GM21723 (cell line): ENCODE data around the gene SPAG16.
"Not testable (repeated sequence)": the region's sequence is repeated elsewhere in the genome, so short reads cannot be mapped to it uniquely, and the experiment has no call there.

Experiments
- ATAC-seq: cut with Tn5 transposase; IDR thresholded peaks from one replicate; pipeline ENCODE4 v1.9.1; 2021; ENCODE audit warnings: mild to moderate bottlenecking, moderate library complexity; ENCODE audit not compliant: unreplicated experiment

Gene SPAG16

GRCh38 chr2:214057986-214058385 is 773.7 kb downstream of the SPAG16 start:
- ATAC-seq = no peak

GRCh38 chr2:214062279-214062678 is 778.0 kb downstream of the SPAG16 start:
- not testable (repeated sequence) for ATAC-seq

- no peak for ATAC-seq
Observed at GRCh38 chr2:214064471-214064870, 780.2 kb downstream of the SPAG16 start.

- ATAC-seq = no peak
Observed at GRCh38 chr2:214066862-214067261, 782.6 kb downstream of the SPAG16 start.

- no peak for ATAC-seq
Observed at GRCh38 chr2:214069254-214069653, 785.0 kb downstream of the SPAG16 start.

- ATAC-seq = no peak
Observed at GRCh38 chr2:214075456-214075855, 791.2 kb downstream of the SPAG16 start.

- no peak for ATAC-seq
Observed at GRCh38 chr2:214076527-214076926, 792.3 kb downstream of the SPAG16 start.

GRCh38 chr2:214077727-214078126 is 793.5 kb downstream of the SPAG16 start:
- ATAC-seq = no peak

GRCh38 chr2:214079032-214079431 is 794.8 kb downstream of the SPAG16 start:
- ATAC-seq = no peak

GRCh38 chr2:214088536-214088935 is 804.3 kb downstream of the SPAG16 start:
- ATAC-seq = no peak

- no peak for ATAC-seq
Observed at GRCh38 chr2:214096208-214096715, 812.0 kb downstream of the SPAG16 start.

- ATAC-seq = no peak
Observed at GRCh38 chr2:214098811-214099210, 814.5 kb downstream of the SPAG16 start.

- ATAC-seq = no peak
Observed at GRCh38 chr2:214100488-214100887, 816.2 kb downstream of the SPAG16 start.

GRCh38 chr2:214103276-214104001 is 819.2 kb downstream of the SPAG16 start:
- no peak for ATAC-seq

GRCh38 chr2:214104219-214104618 is 820.0 kb downstream of the SPAG16 start:
- no peak for ATAC-seq

- no peak for ATAC-seq
Observed at GRCh38 chr2:214104967-214105366, 820.7 kb downstream of the SPAG16 start.

- no peak for ATAC-seq
Observed at GRCh38 chr2:214107726-214108125, 823.5 kb downstream of the SPAG16 start.

- no peak for ATAC-seq
Observed at GRCh38 chr2:214108598-214108997, 824.3 kb downstream of the SPAG16 start.

- ATAC-seq = no peak
Observed at GRCh38 chr2:214117054-214117453, 832.8 kb downstream of the SPAG16 start.

- no peak for ATAC-seq
Observed at GRCh38 chr2:214126135-214126534, 841.9 kb downstream of the SPAG16 start.

- no peak for ATAC-seq
Observed at GRCh38 chr2:214127170-214127569, 842.9 kb downstream of the SPAG16 start.

- ATAC-seq = no peak
Observed at GRCh38 chr2:214127571-214127970, 843.3 kb downstream of the SPAG16 start.

- ATAC-seq = no peak
Observed at GRCh38 chr2:214128040-214128439, 843.8 kb downstream of the SPAG16 start.
